DND-41 (cell line): ENCODE results near the gene PWWP2B.

Experiments
- ATAC-seq: fragments of 200-7000 bp; cut with Tn5 transposase; 3 replicates; pipeline ENCODE4 v1.9.1; 2021; ENCODE audit warnings: low read depth; ENCODE audit not compliant: insufficient read depth
- DNase-seq: peaks from one replicate; pipeline ENCODE4 v3.0.0-alpha.2; 2020
- H2AFZ ChIP-seq: 2 replicates; pipeline ENCODE4 v1.6.0; 2012; ENCODE audit warnings: low read depth, low read length
- H3K27ac ChIP-seq: 2 replicates; pipeline ENCODE4 v1.5.1; 2012; ENCODE audit warnings: low read length, inconsistent platforms
- H3K27me3 ChIP-seq: fragments of 200-600 bp; sonication (generic); 2 replicates; pipeline ENCODE4 v1.6.0; 2012; ENCODE audit warnings: low read length, mild to moderate bottlenecking, inconsistent platforms; ENCODE audit not compliant: insufficient read depth, poor library complexity
- H3K36me3 ChIP-seq: 2 replicates; pipeline ENCODE4 v1.5.1; 2012; ENCODE audit warnings: low read length, inconsistent platforms; ENCODE audit not compliant: insufficient read depth
- H3K4me1 ChIP-seq: 2 replicates; pipeline ENCODE4 v1.5.1; 2012; ENCODE audit warnings: mild to moderate bottlenecking, low read length; ENCODE audit not compliant: insufficient read depth
- H3K4me2 ChIP-seq: 2 replicates; pipeline ENCODE4 v1.6.0; 2012; ENCODE audit warnings: mild to moderate bottlenecking, moderate library complexity, low read length, inconsistent platforms; ENCODE audit not compliant: insufficient read depth
- H3K4me3 ChIP-seq, 2 experiments: fragments of 200-600 bp in 1 of 2; shearing (Covaris generic) in 1 of 2; 2 replicates each; pipeline ENCODE4 v1.5.1; 2012 to 2016; ENCODE audit warnings: inconsistent platforms in 2 of 2, low read length in 2 of 2, mild to moderate bottlenecking in 2 of 2, low read depth in 1 of 2, moderate library complexity in 1 of 2
- H3K79me2 ChIP-seq: 2 replicates; pipeline ENCODE4 v1.6.0; 2012; ENCODE audit warnings: low read length, inconsistent platforms; ENCODE audit not compliant: insufficient read depth
- H3K9ac ChIP-seq: 2 replicates; pipeline ENCODE4 v1.6.0; 2012; ENCODE audit warnings: low read depth, mild to moderate bottlenecking, inconsistent platforms, low read length, moderate library complexity
- H3K9me3 ChIP-seq: 2 replicates; pipeline ENCODE4 v1.5.1; 2012; ENCODE audit warnings: low read length, moderate library complexity, mild to moderate bottlenecking, inconsistent platforms; ENCODE audit not compliant: insufficient read depth, severe bottlenecking
- H4K20me1 ChIP-seq: 2 replicates; pipeline ENCODE4 v1.6.0; 2012; ENCODE audit warnings: low read length; ENCODE audit not compliant: insufficient read depth
- CTCF ChIP-seq: IDR thresholded peaks from 2 replicates; pipeline ENCODE4 v1.5.1; 2012; ENCODE audit warnings: borderline replicate concordance, low read length, moderate library complexity, mild to moderate bottlenecking; ENCODE audit not compliant: poor library complexity, severe bottlenecking; ENCODE audit errors: extremely low read depth
- EZH2 ChIP-seq: IDR thresholded peaks from 3 replicates; pipeline ENCODE4 v1.6.1; 2012; ENCODE audit warnings: borderline replicate concordance, low read depth, mild to moderate bottlenecking, moderate library complexity, low read length, inconsistent platforms; ENCODE audit not compliant: severe bottlenecking

Gene PWWP2B

DNA sequence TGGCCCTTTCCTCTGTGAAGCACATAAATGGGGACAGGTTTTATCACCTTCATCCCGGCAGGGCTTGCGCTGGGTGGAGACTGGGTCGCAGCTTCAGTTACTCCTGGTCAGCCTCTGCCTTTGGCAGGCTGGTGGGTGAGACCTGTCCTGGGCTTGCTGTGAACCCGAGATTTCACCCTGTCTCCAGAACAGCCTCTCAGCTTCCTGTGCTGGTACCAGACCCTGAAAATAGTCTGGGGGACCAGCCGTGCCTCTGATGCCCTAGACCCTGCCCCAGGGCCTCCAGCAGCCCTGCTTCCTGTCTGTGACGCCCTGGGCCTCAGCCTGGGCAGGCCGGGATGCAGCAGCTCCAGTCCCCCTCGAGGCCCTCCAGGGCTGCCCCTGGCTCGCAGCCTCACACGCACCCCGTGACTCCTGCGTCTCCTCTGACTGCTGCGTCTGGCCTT is 13.2 kb upstream of the PWWP2B start:
- H3K4me2 ChIP-seq: no peak overlapping the region
- H3K9me3 ChIP-seq: no peaks in the 10 kb centered on the region
- ATAC-seq: no peak
- no peak for DNase-seq
- H2AFZ ChIP-seq: no peak overlapping the region
- H3K4me3 ChIP-seq: no peak overlapping the region
- H3K27ac ChIP-seq: no peak overlapping the region
- TF ChIP-seq CTCF (no peak), EZH2 (no peak)
- H3K36me3 ChIP-seq: no peaks in the 10 kb centered on the region
- H4K20me1 ChIP-seq: 0 out of 2 replicates have a peak, but pooled peaks cover 5% of the 10 kb centered on the region
- no peak overlapping the region for H3K9ac ChIP-seq
- H3K79me2 ChIP-seq: no peaks in the 10 kb centered on the region
- peaks cover 6% of the 10 kb centered on the region for H3K4me1 ChIP-seq
- no peaks in the 10 kb centered on the region for H3K27me3 ChIP-seq

DNA sequence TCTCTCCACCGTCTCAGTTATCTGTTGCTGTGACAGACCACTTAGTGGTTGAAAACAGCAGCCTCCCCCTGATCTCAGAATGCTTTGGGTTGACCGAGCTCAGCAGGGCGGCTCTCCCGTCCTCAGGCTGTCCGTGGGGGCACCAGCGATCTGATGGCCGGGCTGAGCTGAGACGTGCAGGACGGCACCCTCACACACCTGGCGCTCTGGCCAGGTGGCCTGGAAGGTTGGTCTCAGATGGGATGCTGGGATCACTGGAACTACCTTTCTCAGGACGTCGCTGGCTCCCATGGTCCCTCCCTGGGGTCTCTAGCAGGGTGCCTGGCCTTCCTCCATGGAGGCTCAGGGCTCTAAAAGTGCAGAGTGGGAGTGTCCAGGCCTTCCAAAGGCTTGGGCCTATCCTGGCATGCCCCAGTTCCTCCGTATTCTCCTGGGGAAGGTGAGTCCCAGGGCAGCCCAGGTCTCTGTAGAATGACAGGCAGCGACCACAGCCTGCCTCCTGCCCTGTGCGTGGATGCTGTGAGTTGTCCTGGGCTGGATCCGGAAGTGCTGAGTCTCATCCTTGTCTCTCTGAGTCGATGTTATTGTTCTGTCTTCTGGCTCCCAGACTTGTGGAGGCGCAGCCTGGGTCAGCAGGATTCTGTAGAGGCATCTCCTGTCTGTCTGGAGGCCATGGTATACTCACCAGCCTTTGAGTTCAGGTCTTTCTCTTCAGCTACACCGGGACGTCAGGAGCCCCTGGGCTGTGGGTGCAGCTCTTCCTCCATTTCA is 12.2 kb upstream of the PWWP2B start:
- DNase-seq: no peak
- no peak overlapping the region for H3K4me2 ChIP-seq
- H2AFZ ChIP-seq: no peak overlapping the region
- H3K27me3 ChIP-seq: no peaks in the 10 kb centered on the region
- peaks cover 6% of the 10 kb centered on the region for H3K4me1 ChIP-seq
- no peaks in the 10 kb centered on the region for H3K36me3 ChIP-seq
- TF ChIP-seq EZH2 (no peak), CTCF (no peak)
- ATAC-seq: no peak
- 0 out of 2 replicates have a peak, but pooled peaks cover 5% of the 10 kb centered on the region for H4K20me1 ChIP-seq
- no peaks in the 10 kb centered on the region for H3K79me2 ChIP-seq
- no peaks in the 10 kb centered on the region for H3K9me3 ChIP-seq
- H3K9ac ChIP-seq: no peak overlapping the region
- no peak overlapping the region for H3K4me3 ChIP-seq
- H3K27ac ChIP-seq: no peak overlapping the region

DNA sequence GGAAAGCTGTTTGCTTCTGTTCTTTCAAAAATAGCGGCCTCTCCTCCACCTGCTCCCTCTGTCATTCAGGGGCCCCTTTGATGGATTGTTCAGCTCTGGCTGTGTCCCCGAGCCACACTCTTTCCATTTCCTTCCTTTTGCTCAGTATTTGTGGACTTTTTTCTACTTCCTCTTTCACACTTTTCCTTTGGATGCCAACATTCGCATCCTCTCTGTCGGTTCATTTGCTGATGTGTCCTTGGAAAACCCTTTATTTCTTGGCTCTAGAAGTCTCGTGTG is 11.7 kb upstream of the PWWP2B start:
- no peak overlapping the region for H3K9ac ChIP-seq
- H3K27ac ChIP-seq: no peak overlapping the region
- DNase-seq: no peak
- ATAC-seq: no peak
- H3K4me1 ChIP-seq: peaks cover 6% of the 10 kb centered on the region
- H3K9me3 ChIP-seq: no peaks in the 10 kb centered on the region
- no peaks in the 10 kb centered on the region for H3K27me3 ChIP-seq
- H4K20me1 ChIP-seq: 0 out of 2 replicates have a peak, but pooled peaks cover 5% of the 10 kb centered on the region
- H3K4me2 ChIP-seq: no peak overlapping the region
- no peaks in the 10 kb centered on the region for H3K79me2 ChIP-seq
- H2AFZ ChIP-seq: no peak overlapping the region
- H3K4me3 ChIP-seq: no peak overlapping the region
- no peaks in the 10 kb centered on the region for H3K36me3 ChIP-seq
- TF ChIP-seq CTCF (no peak), EZH2 (no peak)
